Activated CD8-positive, alpha-beta memory T cell treated with anti-CD3 and anti-CD28 coated beads, Interleukin-2, amount 10 ng/mL, durations not matched to agents 7 days and 5 days (primary cell): ENCODE measurements around the gene FGG. TPM values are rescaled to one million over a fixed set of nuclear protein-coding genes. Genes with fewer than 3 reads are reported as not detected.
"Not testable (repeated sequence)": the region's sequence is repeated elsewhere in the genome, so short reads cannot be mapped to it uniquely, and the experiment has no call there.

Source experiments
- ATAC-seq: fragments of 150-1000 bp; cut with Tn5 transposase; one replicate; pipeline ENCODE4 v1.10.0; 2021; ENCODE audit warnings: moderate library complexity
- CTCF ChIA-PET: fragments of 350-600 bp; sonication (Branson Sonifier 250); formaldehyde crosslinking; loops from one replicate; lab custom pipeline; 2021; ENCODE audit warnings: antibody characterized with exemption; lab: Charles Lee
- DNase-seq: peaks from one replicate; pipeline ENCODE4 v3.0.0-alpha.2; 2020
- H3K27ac Mint-ChIP-seq: one replicate; pipeline ENCODE4 v1.8.0; 2021; ENCODE audit warnings: mild to moderate bottlenecking, mixed read lengths
- H3K27me3 Mint-ChIP-seq: one replicate; pipeline ENCODE4 v1.8.0; 2021; ENCODE audit warnings: mixed read lengths
- H3K36me3 Mint-ChIP-seq: one replicate; pipeline ENCODE4 v1.8.0; 2021; ENCODE audit warnings: mild to moderate bottlenecking, mixed read lengths
- H3K4me1 Mint-ChIP-seq: one replicate; pipeline ENCODE4 v1.8.0; 2021; ENCODE audit warnings: mixed read lengths
- H3K4me3 Mint-ChIP-seq: one replicate; pipeline ENCODE4 v1.8.0; 2021; ENCODE audit warnings: mild to moderate bottlenecking, moderate library complexity, mixed read lengths
- H3K9me3 Mint-ChIP-seq: one replicate; pipeline ENCODE4 v1.8.0; 2022; ENCODE audit warnings: low read depth, mixed read lengths
- total RNA-seq, 2 experiments: library from RNA; stranded (reverse); gene quantifications; one replicate each; pipeline ENCODE4 v1.2.3, GENCODE V29; 2021

The FGG gene
- total RNA-seq, 2 experiments from 2014 or later: not detected

- no peak overlapping the region for H3K27ac Mint-ChIP-seq
- H3K36me3 Mint-ChIP-seq: no peaks in the 10 kb centered on the region
- ATAC-seq: no peak
- peaks cover 44% of the 10 kb centered on the region for H3K27me3 Mint-ChIP-seq
- no peaks in the 10 kb centered on the region for H3K9me3 Mint-ChIP-seq
- no peaks in the 10 kb centered on the region for H3K4me1 Mint-ChIP-seq
- H3K4me3 Mint-ChIP-seq: no peak overlapping the region
- CTCF ChIA-PET: interaction anchor here (1.1 to 2.3 kb wide), 2 partner anchors 12 to 56 kb away, joined by 3 to 6 read pairs; no protein-coding TSS in a partner anchor
- DNase-seq: no peak
Measured at GRCh38 chr4:154608361-154609252, 3.8 kb downstream of the FGG start.

GRCh38 chr4:154606728-154607723 lies 5.4 kb downstream of the FGG start:
- ATAC-seq: no peak
- Mint-ChIP-seq H3K27me3 (peaks cover 40% of the 10 kb centered on the region), H3K4me1 (no peaks in the 10 kb centered on the region), H3K4me3 (no peak overlapping the region), H3K27ac (no peak overlapping the region), H3K9me3 (no peaks in the 10 kb centered on the region), H3K36me3 (no peaks in the 10 kb centered on the region)
- no peak for DNase-seq
- CTCF ChIA-PET: interaction anchor here (1.7 kb wide), 1 partner anchor 12 kb away, joined by 7 read pairs; no protein-coding TSS in a partner anchor

GRCh38 chr4:154604696-154605200 lies 7.7 kb downstream of the FGG start:
- CTCF ChIA-PET: interaction anchor here (0.7 kb wide), 1 partner anchor 54 kb away, joined by 4 read pairs; the partner anchor contains the start of gene PLRG1

GRCh38 chr4:154603033-154603943 lies 9.2 kb downstream of the FGG start:
- CTCF ChIA-PET: no interaction called here

More at GRCh38 chr4:154604696-154605200, 7.7 kb downstream of the FGG start:
- Mint-ChIP-seq H3K4me1 (no peaks in the 10 kb centered on the region), H3K9me3 (no peaks in the 10 kb centered on the region), H3K4me3 (no peak overlapping the region), H3K27me3 (peaks cover 33% of the 10 kb centered on the region), H3K27ac (no peak overlapping the region), H3K36me3 (no peaks in the 10 kb centered on the region)
- DNase-seq (no peak), ATAC-seq (no peak)

GRCh38 chr4:154602404-154603020 lies 9.9 kb downstream of the FGG start:
- no peak for ATAC-seq
- no peak overlapping the region for H3K27ac Mint-ChIP-seq
- CTCF ChIA-PET: interaction anchor here (1.2 kb wide), 1 partner anchor 43 kb away, joined by 3 read pairs; no protein-coding TSS in a partner anchor
- H3K27me3 Mint-ChIP-seq: peaks cover 22% of the 10 kb centered on the region
- DNase-seq: no peak
- H3K4me3 Mint-ChIP-seq: no peak overlapping the region
- no peaks in the 10 kb centered on the region for H3K9me3 Mint-ChIP-seq
- H3K4me1 Mint-ChIP-seq: no peaks in the 10 kb centered on the region
- H3K36me3 Mint-ChIP-seq: no peaks in the 10 kb centered on the region

More at GRCh38 chr4:154603033-154603943, 9.2 kb downstream of the FGG start:
- H3K27me3 Mint-ChIP-seq: peaks cover 23% of the 10 kb centered on the region
- no peak overlapping the region for H3K4me3 Mint-ChIP-seq
- no peak for DNase-seq
- ATAC-seq: no peak
- no peak overlapping the region for H3K27ac Mint-ChIP-seq
- H3K9me3 Mint-ChIP-seq: no peaks in the 10 kb centered on the region
- H3K4me1 Mint-ChIP-seq: no peaks in the 10 kb centered on the region
- H3K36me3 Mint-ChIP-seq: no peaks in the 10 kb centered on the region

GRCh38 chr4:154597798-154598774 lies 14.4 kb downstream of the FGG start:
- ATAC-seq: no peak
- CTCF ChIA-PET: interaction anchor here (0.8 kb wide), 1 partner anchor 14 kb away, joined by 3 read pairs; the partner anchor contains the start of gene FGG
- Mint-ChIP-seq H3K27ac (no peak overlapping the region), H3K27me3 (peaks cover 12% of the 10 kb centered on the region), H3K36me3 (no peaks in the 10 kb centered on the region), H3K9me3 (no peaks in the 10 kb centered on the region), H3K4me1 (no peaks in the 10 kb centered on the region), H3K4me3 (no peak overlapping the region)
- DNase-seq: no peak

- DNase-seq, H3K4me1 Mint-ChIP-seq, CTCF ChIA-PET, ATAC-seq, H3K4me3 Mint-ChIP-seq, H3K27ac Mint-ChIP-seq, H3K9me3 Mint-ChIP-seq, H3K36me3 Mint-ChIP-seq: not testable (repeated sequence)
- H3K27me3 Mint-ChIP-seq: peaks cover 15% of the 10 kb centered on the region
Measured at GRCh38 chr4:154597281-154597680, 15.2 kb downstream of the FGG start.

- H3K36me3 Mint-ChIP-seq: no peaks in the 10 kb centered on the region
- H3K4me1 Mint-ChIP-seq: no peaks in the 10 kb centered on the region
- no peak overlapping the region for H3K27ac Mint-ChIP-seq
- peaks cover 15% of the 10 kb centered on the region for H3K27me3 Mint-ChIP-seq
- H3K4me3 Mint-ChIP-seq: no peak overlapping the region
- DNase-seq: no peak
- CTCF ChIA-PET: interaction anchor here (0.8 to 1.0 kb wide), 2 partner anchors 22 to 37 kb away, joined by 3 to 4 read pairs; no protein-coding TSS in a partner anchor
- no peak for ATAC-seq
- H3K9me3 Mint-ChIP-seq: no peaks in the 10 kb centered on the region
Measured at GRCh38 chr4:154595807-154596206, 16.6 kb downstream of the FGG start.

- not testable (repeated sequence) for H3K27ac Mint-ChIP-seq, H3K4me1 Mint-ChIP-seq, H3K4me3 Mint-ChIP-seq, DNase-seq, ATAC-seq, H3K36me3 Mint-ChIP-seq, H3K9me3 Mint-ChIP-seq
- H3K27me3 Mint-ChIP-seq: peaks cover 15% of the 10 kb centered on the region
- CTCF ChIA-PET: interaction anchor here (1.0 kb wide), 1 partner anchor 24 kb away, joined by 3 read pairs; no protein-coding TSS in a partner anchor
Measured at GRCh38 chr4:154594343-154594742, 18.1 kb downstream of the FGG start.

GRCh38 chr4:154593868-154594267 lies 18.6 kb downstream of the FGG start:
- Mint-ChIP-seq H3K27ac (no peak overlapping the region), H3K36me3 (no peaks in the 10 kb centered on the region), H3K4me3 (no peak overlapping the region), H3K27me3 (peaks cover 15% of the 10 kb centered on the region), H3K4me1 (no peaks in the 10 kb centered on the region), H3K9me3 (no peaks in the 10 kb centered on the region)
- CTCF ChIA-PET: no interaction called here
- DNase-seq (no peak), ATAC-seq (no peak)

GRCh38 chr4:154591890-154592289 lies 20.6 kb downstream of the FGG start:
- peaks cover 14% of the 10 kb centered on the region for H3K27me3 Mint-ChIP-seq
- H3K36me3 Mint-ChIP-seq: no peaks in the 10 kb centered on the region
- CTCF ChIA-PET: no interaction called here
- H3K4me3 Mint-ChIP-seq: no peak overlapping the region
- no peaks in the 10 kb centered on the region for H3K9me3 Mint-ChIP-seq
- DNase-seq (no peak), ATAC-seq (no peak)
- H3K27ac Mint-ChIP-seq: no peak overlapping the region
- H3K4me1 Mint-ChIP-seq: no peaks in the 10 kb centered on the region
